ENCODE measurements around the gene ZNF445. TPM values are rescaled to one million over a fixed set of nuclear protein-coding genes. Genes with fewer than 3 reads are reported as not detected.
A peak's percentile ranks its signal among the peaks of the same experiment; 100 is the strongest.

Gene ZNF445
- total RNA-seq, 1 donor from 2014 or later, result 19.8 TPM

- intact Hi-C loops (cut with DNase I), result no loop called here
- ATAC-seq, result peak; percentile 95
- DNase-seq, result peak; percentile 87
- no peaks in the 10 kb centered on the region for H3K9me3 ChIP-seq
- H3K4me3 ChIP-seq, result peak overlapping the region; percentile 41
- peaks cover 24% of the 10 kb centered on the region for H3K4me1 ChIP-seq
- H3K36me3 ChIP-seq, result no peaks in the 10 kb centered on the region
- no peak for TF ChIP-seq CTCF (IDR thresholded peaks at IDR 0.05)
- peak overlapping the region; percentile 94 for H3K27ac ChIP-seq
- no peaks in the 10 kb centered on the region for H3K27me3 ChIP-seq
These were observed 37.8 kb downstream of the ZNF445 start for GRCh38 chr3:44439499-44440295.

- no peak for ATAC-seq
These were observed 39.7 kb downstream of the ZNF445 start for GRCh38 chr3:44437800-44438199.

GRCh38 chr3:44436181-44436580 lies 41.3 kb downstream of the ZNF445 start:
- intact Hi-C loops (cut with DNase I), result no loop called here
- no peaks in the 10 kb centered on the region for H3K9me3 ChIP-seq
- no peaks in the 10 kb centered on the region for H3K36me3 ChIP-seq
- H3K4me1 ChIP-seq, result peaks cover 21% of the 10 kb centered on the region
- H3K27me3 ChIP-seq, result no peaks in the 10 kb centered on the region
- ATAC-seq (no peak), DNase-seq (no peak)
- H3K27ac ChIP-seq, result no peak overlapping the region
- H3K4me3 ChIP-seq, result no peak overlapping the region
- TF ChIP-seq CTCF (IDR thresholded peaks at IDR 0.05), result no peak

More at GRCh38 chr3:44437800-44438199, 39.7 kb downstream of the ZNF445 start:
- Histone ChIP-seq H3K27me3 (no peaks in the 10 kb centered on the region), H3K4me1 (peaks cover 24% of the 10 kb centered on the region), H3K9me3 (no peaks in the 10 kb centered on the region), H3K36me3 (no peaks in the 10 kb centered on the region), H3K27ac (no peak overlapping the region), H3K4me3 (no peak overlapping the region)
- DNase-seq, result no peak
- TF ChIP-seq CTCF (IDR thresholded peaks at IDR 0.05), result no peak
- intact Hi-C loops (cut with DNase I), result no loop called here

GRCh38 chr3:44434834-44435510 lies 42.5 kb downstream of the ZNF445 start:
- intact Hi-C loops (cut with DNase I), result no loop called here
- Histone ChIP-seq H3K27ac (no peak overlapping the region), H3K9me3 (no peaks in the 10 kb centered on the region), H3K4me3 (no peak overlapping the region), H3K36me3 (no peaks in the 10 kb centered on the region), H3K27me3 (no peaks in the 10 kb centered on the region), H3K4me1 (peaks cover 9% of the 10 kb centered on the region)
- TF ChIP-seq CTCF (IDR thresholded peaks at IDR 0.05), result no peak
- no peak for ATAC-seq
- DNase-seq, result no peak

GRCh38 chr3:44430466-44430865 lies 47.0 kb downstream of the ZNF445 start:
- Histone ChIP-seq H3K27ac (no peak overlapping the region), H3K36me3 (no peaks in the 10 kb centered on the region), H3K27me3 (no peaks in the 10 kb centered on the region), H3K4me3 (no peak overlapping the region), H3K4me1 (no peaks in the 10 kb centered on the region), H3K9me3 (no peaks in the 10 kb centered on the region)
- no peak for TF ChIP-seq CTCF (IDR thresholded peaks at IDR 0.05)
- intact Hi-C loops (cut with DNase I), result no loop called here
- no peak for DNase-seq
- ATAC-seq, result no peak

Measured in upper lobe of right lung (tissue), 1 donor.